HFFc6 (cell line): ENCODE data around the gene DPT. TPM values are rescaled to one million over a fixed set of nuclear protein-coding genes. Genes with fewer than 3 reads are reported as not detected.

Source experiments
- DNase-seq: peaks from one replicate; pipeline ENCODE4 v3.0.0-alpha.2; 2018
- H3K27ac Mint-ChIP-seq: 2 replicates; pipeline ENCODE4 v1.8.0; 2020; ENCODE audit warnings: mild to moderate bottlenecking, mixed read lengths
- H3K27me3 Mint-ChIP-seq: 2 replicates; pipeline ENCODE4 v1.8.0; 2021; ENCODE audit warnings: mild to moderate bottlenecking, moderate library complexity, mixed read lengths; ENCODE audit not compliant: insufficient read depth
- H3K36me3 Mint-ChIP-seq: 2 replicates; pipeline ENCODE4 v1.8.0; 2021; ENCODE audit warnings: low read depth, mixed read lengths
- H3K4me1 Mint-ChIP-seq: 2 replicates; pipeline ENCODE4 v1.8.0; 2020; ENCODE audit warnings: low read depth, mixed read lengths
- H3K4me3 Mint-ChIP-seq: 2 replicates; pipeline ENCODE4 v1.8.0; 2020; ENCODE audit warnings: mild to moderate bottlenecking, moderate library complexity, mixed read lengths
- H3K9me3 Mint-ChIP-seq: 2 replicates; pipeline ENCODE4 v1.8.0; 2020; ENCODE audit warnings: mild to moderate bottlenecking, mixed read lengths
- CTCF ChIP-seq: fragments of 200-600 bp; sonication (generic); IDR thresholded peaks from 2 replicates; pipeline ENCODE4 v1.5.0; 2021; ENCODE audit warnings: antibody characterized with exemption, mild to moderate bottlenecking
- total RNA-seq, 6 experiments: library from RNA; stranded (reverse); fragmentation: NEBNext Ultra II Directional; extraction: Animal tissue kit (Norgen Biotek cat#: 25700); gene quantifications; 2 replicates in 1 of 6; 3 replicates in 5 of 6; pipeline ENCODE4 v1.2.3, GENCODE V29; 2021

Gene DPT
- total RNA-seq, 6 experiments from 2014 or later = not detected

- H3K4me3 Mint-ChIP-seq = no peak overlapping the region
- H3K36me3 Mint-ChIP-seq = no peaks in the 10 kb centered on the region
- H3K9me3 Mint-ChIP-seq = peaks cover 6% of the 10 kb centered on the region; the same call in 1 of the 2 replicates
- H3K27me3 Mint-ChIP-seq = 0 out of 2 replicates have a peak, but pooled peaks cover 3% of the 10 kb centered on the region
- H3K27ac Mint-ChIP-seq = no peak overlapping the region
- DNase-seq = no peak
- H3K4me1 Mint-ChIP-seq = no peaks in the 10 kb centered on the region
- no peak for TF ChIP-seq CTCF
These were observed 7.0 kb upstream of the DPT start for GRCh38 chr1:168735974-168736373.

- Mint-ChIP-seq H3K27me3 (0 out of 2 replicates have a peak, but pooled peaks cover 3% of the 10 kb centered on the region), H3K9me3 (peaks cover 6% of the 10 kb centered on the region; the same call in 1 of the 2 replicates), H3K4me3 (no peak overlapping the region), H3K36me3 (no peaks in the 10 kb centered on the region), H3K27ac (no peak overlapping the region), H3K4me1 (no peaks in the 10 kb centered on the region)
- DNase-seq = no peak
- no peak for TF ChIP-seq CTCF
These were observed 5.9 kb upstream of the DPT start for GRCh38 chr1:168734946-168735345.

- no peak overlapping the region for H3K4me3 Mint-ChIP-seq
- TF ChIP-seq CTCF = no peak
- no peaks in the 10 kb centered on the region for H3K4me1 Mint-ChIP-seq
- DNase-seq = no peak
- H3K27ac Mint-ChIP-seq = no peak overlapping the region
- H3K9me3 Mint-ChIP-seq = peaks cover 5% of the 10 kb centered on the region; the same call in 1 of the 2 replicates
- no peaks in the 10 kb centered on the region for H3K36me3 Mint-ChIP-seq
- H3K27me3 Mint-ChIP-seq = peaks cover 4% of the 10 kb centered on the region; the same call in 1 of the 2 replicates
These were observed 5.3 kb upstream of the DPT start for GRCh38 chr1:168734271-168734670.

GRCh38 chr1:168733241-168733640 is 4.2 kb upstream of the DPT start:
- H3K27ac Mint-ChIP-seq = no peak overlapping the region
- DNase-seq = no peak
- TF ChIP-seq CTCF = no peak
- no peaks in the 10 kb centered on the region for H3K9me3 Mint-ChIP-seq
- H3K4me1 Mint-ChIP-seq = no peaks in the 10 kb centered on the region; the same call in 1 of the 2 replicates
- H3K4me3 Mint-ChIP-seq = no peak overlapping the region
- peaks cover 9% of the 10 kb centered on the region for H3K27me3 Mint-ChIP-seq
- no peaks in the 10 kb centered on the region for H3K36me3 Mint-ChIP-seq

GRCh38 chr1:168732736-168733135 is 3.7 kb upstream of the DPT start:
- no peak for DNase-seq
- Mint-ChIP-seq H3K4me1 (no peaks in the 10 kb centered on the region; the same call in 1 of the 2 replicates), H3K4me3 (no peak overlapping the region), H3K27ac (no peak overlapping the region), H3K36me3 (no peaks in the 10 kb centered on the region), H3K9me3 (no peaks in the 10 kb centered on the region), H3K27me3 (peaks cover 9% of the 10 kb centered on the region)
- no peak for TF ChIP-seq CTCF
